DLD1 (cell line): Measurements from ENCODE around the gene SMIM28.

Experiments
- in situ Hi-C: cut with HindIII; loops from 2 replicates; pipeline ENCODE4 v1.10.0; 2017; ENCODE audit warnings: low sequenced_read_pairs

Gene SMIM28

GRCh38 chr6:138372711-138373463 lies 4.8 kb upstream of the SMIM28 start:
- in situ Hi-C loops = no loop called here

GRCh38 chr6:138374230-138374629 lies 3.5 kb upstream of the SMIM28 start:
- in situ Hi-C loops = no loop called here

GRCh38 chr6:138374815-138375214 lies 2.9 kb upstream of the SMIM28 start:
- in situ Hi-C loops = no loop called here

GRCh38 chr6:138377042-138377441 lies 663 bp upstream of the SMIM28 start:
- in situ Hi-C loops = no loop called here

GRCh38 chr6:138378463-138378862 lies 758 bp downstream of the SMIM28 start:
- in situ Hi-C loops = no loop called here

GRCh38 chr6:138382498-138383265 lies 5.0 kb downstream of the SMIM28 start:
- in situ Hi-C loops = no loop called here

- in situ Hi-C loops = no loop called here
Observed at GRCh38 chr6:138383776-138384175, 6.1 kb downstream of the SMIM28 start.

GRCh38 chr6:138386897-138387296 lies 9.2 kb downstream of the SMIM28 start:
- in situ Hi-C loops = no loop called here

- in situ Hi-C loops = no loop called here
Observed at GRCh38 chr6:138387577-138388368, 10.1 kb downstream of the SMIM28 start.

GRCh38 chr6:138389551-138389950 lies 11.8 kb downstream of the SMIM28 start:
- in situ Hi-C loops = no loop called here

GRCh38 chr6:138393871-138394783 lies 16.4 kb downstream of the SMIM28 start:
- in situ Hi-C loops = no loop called here

GRCh38 chr6:138396709-138397108 lies 19.0 kb downstream of the SMIM28 start:
- in situ Hi-C loops = no loop called here

- in situ Hi-C loops = no loop called here
Observed at GRCh38 chr6:138397128-138398122, 19.7 kb downstream of the SMIM28 start.

GRCh38 chr6:138400326-138400725 lies 22.6 kb downstream of the SMIM28 start:
- in situ Hi-C loops = no loop called here

GRCh38 chr6:138401960-138402837 lies 24.5 kb downstream of the SMIM28 start:
- in situ Hi-C loops = no loop called here

- in situ Hi-C loops = no loop called here
Observed at GRCh38 chr6:138402838-138403187, 25.1 kb downstream of the SMIM28 start.

GRCh38 chr6:138403324-138403800 lies 25.7 kb downstream of the SMIM28 start:
- in situ Hi-C loops = no loop called here
